HG02840 (cell line): ENCODE data around the gene TWIST2.

ENCODE experiments used
- ATAC-seq: cut with Tn5 transposase; IDR thresholded peaks from one replicate; pipeline ENCODE4 v1.9.1; 2021; ENCODE audit warnings: mild to moderate bottlenecking, moderate library complexity, moderate number of reproducible peaks; ENCODE audit not compliant: unreplicated experiment, low FRiP score

The TWIST2 gene

GRCh38 chr2:238869293-238870124 is 21.6 kb downstream of the TWIST2 start:
- no peak for ATAC-seq

GRCh38 chr2:238870261-238870660 is 22.4 kb downstream of the TWIST2 start:
- ATAC-seq, result no peak

GRCh38 chr2:238872026-238872425 is 24.1 kb downstream of the TWIST2 start:
- no peak for ATAC-seq

- no peak for ATAC-seq
Measured at GRCh38 chr2:238872628-238873380, 24.9 kb downstream of the TWIST2 start.

- ATAC-seq, result no peak
Measured at GRCh38 chr2:238873381-238873801, 25.5 kb downstream of the TWIST2 start.

GRCh38 chr2:238873841-238874240 is 26.0 kb downstream of the TWIST2 start:
- no peak for ATAC-seq

- ATAC-seq, result no peak
Measured at GRCh38 chr2:238874330-238875050, 26.6 kb downstream of the TWIST2 start.

GRCh38 chr2:238875101-238875470 is 27.2 kb downstream of the TWIST2 start:
- ATAC-seq, result no peak

- no peak for ATAC-seq
Measured at GRCh38 chr2:238875471-238876231, 27.8 kb downstream of the TWIST2 start.

- ATAC-seq, result no peak
Measured at GRCh38 chr2:238876232-238876630, 28.3 kb downstream of the TWIST2 start.

- ATAC-seq, result no peak
Measured at GRCh38 chr2:238878051-238878735, 30.3 kb downstream of the TWIST2 start.

- ATAC-seq, result no peak
Measured at GRCh38 chr2:238879043-238879442, 31.2 kb downstream of the TWIST2 start.

- ATAC-seq, result no peak
Measured at GRCh38 chr2:238879621-238880377, 31.9 kb downstream of the TWIST2 start.

- ATAC-seq, result no peak
Measured at GRCh38 chr2:238881353-238882081, 33.6 kb downstream of the TWIST2 start.

GRCh38 chr2:238882082-238882755 is 34.3 kb downstream of the TWIST2 start:
- ATAC-seq, result no peak

GRCh38 chr2:238883421-238883901 is 35.6 kb downstream of the TWIST2 start:
- no peak for ATAC-seq

- no peak for ATAC-seq
Measured at GRCh38 chr2:238884122-238884811, 36.4 kb downstream of the TWIST2 start.
